Stimulated activated CD8-positive, alpha-beta memory T cell treated with anti-CD3 and anti-CD28 coated beads, Interleukin-15, amount 100 ng/mL, for 1 hour (primary cell): Measurements from ENCODE around the gene PYGM.
A peak's percentile ranks its signal among the peaks of the same experiment; 100 is the strongest.

Experiments used
- DNase-seq: peaks from one replicate; pipeline ENCODE4 v3.0.0-alpha.2; 2020; ENCODE audit warnings: low read depth

The PYGM gene

DNA sequence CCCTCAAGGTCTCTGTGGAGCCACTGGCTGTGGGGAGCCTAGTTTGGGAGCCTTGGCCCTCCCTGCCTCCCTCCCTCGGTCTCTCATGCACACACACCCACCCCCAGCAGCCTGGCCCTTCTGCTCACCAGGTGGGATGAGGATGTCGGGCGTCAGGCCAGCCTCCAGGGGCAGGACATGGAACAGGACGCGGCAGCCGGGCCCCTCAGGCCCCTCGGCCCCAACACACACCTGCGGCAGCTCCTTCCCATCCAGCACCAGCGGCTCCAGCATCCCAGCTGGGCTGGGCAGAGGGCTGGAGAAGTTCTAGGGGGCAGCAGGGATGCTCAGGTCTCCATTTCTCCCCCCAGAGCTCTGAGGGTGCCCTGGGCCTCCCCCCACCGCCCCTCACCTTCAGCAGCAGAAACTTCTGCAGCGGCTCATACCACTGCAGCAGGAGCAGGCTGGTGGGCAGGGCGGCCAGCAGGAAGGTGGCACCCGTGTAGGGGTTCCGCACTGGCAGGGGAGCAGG is 32.1 kb upstream of the PYGM start:
- DNase-seq: no peak

GRCh38 chr11:64790205-64791095 is 30.7 kb upstream of the PYGM start:
- no peak for DNase-seq

- DNase-seq: no peak
Observed at GRCh38 chr11:64789331-64790204, 29.8 kb upstream of the PYGM start.

DNA sequence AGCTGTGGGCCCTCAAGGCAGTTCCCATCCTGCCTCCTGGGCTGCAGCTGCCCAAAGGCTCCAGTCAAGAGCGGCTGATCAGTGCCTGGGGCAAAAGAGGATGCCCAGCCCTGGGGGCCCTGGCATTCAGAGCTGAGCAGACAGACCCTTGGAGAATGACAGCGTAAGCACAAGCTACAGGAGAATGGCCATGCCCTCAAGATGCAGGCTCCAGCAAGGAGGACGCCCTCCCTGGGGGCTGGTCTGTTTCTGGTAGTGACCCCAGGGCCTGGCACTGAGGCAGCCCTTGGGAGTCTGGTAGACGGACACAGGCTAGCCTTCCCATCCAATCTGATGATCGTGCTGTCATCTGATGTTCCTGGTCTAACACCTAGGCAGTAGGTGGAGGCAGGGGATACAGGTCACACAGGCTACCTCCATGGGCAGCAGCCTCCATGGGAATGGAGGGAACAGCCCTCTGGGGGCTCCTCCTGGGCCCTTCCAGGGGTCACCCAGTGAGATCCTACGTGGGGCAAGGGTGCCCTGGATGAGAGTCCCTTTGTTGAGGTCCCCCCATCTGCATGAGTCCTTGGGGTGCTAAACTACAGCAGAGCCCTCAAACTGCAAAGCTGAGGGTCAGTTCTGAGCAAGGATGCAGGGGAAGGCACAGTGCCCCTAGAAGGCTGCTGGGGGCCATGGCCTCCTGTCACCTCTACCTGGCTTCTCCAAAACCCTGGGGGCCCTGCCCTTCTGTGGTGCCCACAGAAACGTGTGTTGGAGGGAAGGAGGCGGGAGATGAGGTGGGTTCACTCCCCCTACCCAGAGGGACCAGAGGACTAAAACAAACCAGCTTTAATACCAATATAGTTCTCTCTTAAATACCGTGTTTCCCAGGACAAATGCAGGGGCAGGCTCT is 28.8 kb upstream of the PYGM start:
- no peak for DNase-seq

GRCh38 chr11:64787526-64788320 is 27.9 kb upstream of the PYGM start:
- no peak for DNase-seq

DNA sequence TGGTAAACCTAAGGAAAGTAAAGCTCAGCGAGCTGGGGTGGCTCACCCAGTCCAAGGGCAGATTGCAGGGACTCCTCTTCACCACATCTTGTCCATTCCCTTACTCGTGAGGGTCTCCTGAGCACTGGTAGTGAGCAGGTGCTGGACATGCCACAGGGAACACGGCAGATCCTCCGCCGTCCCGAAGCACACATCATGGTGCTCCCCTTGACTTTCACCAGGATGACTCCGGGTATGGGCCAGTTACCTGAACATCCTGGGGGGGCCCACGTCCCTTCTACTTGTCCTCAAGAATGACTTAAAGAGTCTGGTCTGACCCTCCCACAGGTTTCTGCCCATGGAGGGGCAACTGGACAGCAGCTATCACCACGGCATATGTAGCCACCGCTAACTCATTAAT is 26.5 kb upstream of the PYGM start:
- DNase-seq: no peak

GRCh38 chr11:64784813-64785581 is 25.2 kb upstream of the PYGM start:
- DNase-seq: no peak

GRCh38 chr11:64778473-64779298 is 18.9 kb upstream of the PYGM start, which contains the start of gene SF1:
Gene SF1, minus strand, starts transcription at chr11:64778542. Its CDS starts 150 bp downstream, at chr11:64778392.
- peak; percentile 98 for DNase-seq

- DNase-seq: no peak
Observed at GRCh38 chr11:64778223-64778472, 18.4 kb upstream of the PYGM start.

GRCh38 chr11:64777449-64778222 is 17.9 kb upstream of the PYGM start:
- DNase-seq: peak; percentile 54

- DNase-seq: no peak
Observed at GRCh38 chr11:64776875-64777274, 17.1 kb upstream of the PYGM start.

DNA sequence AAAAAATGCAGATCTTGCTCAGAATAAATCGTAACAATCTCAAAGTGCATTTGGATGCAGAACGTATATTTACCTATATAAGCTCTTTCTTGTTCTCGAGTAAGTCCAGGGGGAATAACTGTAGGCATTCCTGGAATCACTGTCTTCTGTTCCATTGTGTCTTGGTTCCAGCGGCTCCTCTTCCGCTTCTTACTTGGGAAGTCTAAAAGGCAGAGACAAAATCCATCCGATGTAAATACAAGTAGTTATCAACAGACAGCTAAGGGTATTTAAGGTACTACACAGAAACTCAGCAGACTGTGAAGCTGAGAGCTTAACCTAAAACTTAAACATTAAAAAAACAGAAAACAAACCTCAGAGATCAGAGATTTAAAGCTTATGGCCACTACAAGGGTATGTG is 16.7 kb upstream of the PYGM start:
- DNase-seq: no peak

- no peak for DNase-seq
Observed at GRCh38 chr11:64774144-64774543, 14.4 kb upstream of the PYGM start.

GRCh38 chr11:64772303-64773018 is 12.7 kb upstream of the PYGM start:
- DNase-seq: no peak

DNA sequence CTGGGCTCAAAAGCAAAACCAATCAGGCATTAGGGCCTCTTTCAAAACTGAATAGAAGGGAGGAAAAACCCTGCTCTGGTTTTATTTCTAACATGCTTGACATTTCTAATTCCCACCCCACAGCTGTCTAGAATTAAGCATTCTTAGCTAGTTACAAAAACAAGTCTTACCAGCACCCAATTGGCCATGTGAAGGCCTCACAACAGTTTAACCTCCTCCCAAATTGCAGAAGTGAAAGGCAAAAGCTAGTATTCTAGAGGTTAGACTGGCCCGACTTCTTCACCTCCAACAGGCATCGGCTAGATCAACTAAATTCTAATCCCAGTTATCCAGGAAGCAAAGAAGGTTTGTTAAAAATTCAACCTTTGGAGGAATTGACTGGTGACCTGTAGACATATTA is 12.1 kb upstream of the PYGM start:
- DNase-seq: no peak

DNA sequence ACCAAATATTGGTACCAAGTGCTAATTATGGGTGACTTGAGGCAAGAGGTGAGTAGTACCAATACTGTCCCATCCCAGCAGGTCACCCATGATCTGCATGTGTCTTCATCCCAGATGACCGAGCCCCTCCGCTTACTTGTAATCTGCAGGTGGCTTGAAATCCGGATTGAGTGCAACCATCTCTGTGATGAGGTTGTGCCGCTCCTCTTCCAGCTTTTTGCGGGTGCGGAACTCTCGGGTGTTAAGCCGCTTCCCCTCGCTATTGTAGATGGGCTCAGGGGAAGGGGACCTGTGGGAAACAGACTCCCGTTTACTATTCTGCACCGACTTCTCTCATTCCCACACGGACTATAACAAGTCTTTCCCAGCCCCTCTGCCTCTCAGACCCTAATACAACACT is 10.3 kb upstream of the PYGM start:
- no peak for DNase-seq

- DNase-seq: no peak
Observed at GRCh38 chr11:64769283-64769682, 9.5 kb upstream of the PYGM start.

- DNase-seq: no peak
Observed at GRCh38 chr11:64768300-64768694, 8.5 kb upstream of the PYGM start.
